PC-3 (cell line): Measurements from ENCODE around the gene ARHGDIB.

ENCODE experiments used
- CTCF ChIP-seq: fragments of 300-600 bp; sonication (generic); conservative IDR thresholded peaks from 2 replicates; pipeline ENCODE4 v1.5.1; 2017; ENCODE audit warnings: antibody characterized with exemption, low read depth, mild to moderate bottlenecking, low read length
- EZH2 ChIP-seq: fragments of 300-600 bp; sonication (generic); IDR thresholded peaks from one replicate; pipeline ENCODE4 v1.6.1; 2017; ENCODE audit warnings: antibody characterized with exemption, mild to moderate bottlenecking, low read length; ENCODE audit not compliant: unreplicated experiment

- no peak for TF ChIP-seq CTCF
- TF ChIP-seq EZH2 = no peak
Observed at GRCh38 chr12:14905269-14906004, 56.0 kb downstream of the ARHGDIB start.
